Activated CD4-positive, alpha-beta T cell treated with anti-CD3 and anti-CD28 coated beads for 24 hours (primary cell): ENCODE measurements around the gene PTRHD1.
"Not testable (repeated sequence)": the region's sequence is repeated elsewhere in the genome, so short reads cannot be mapped to it uniquely, and the experiment has no call there.

Experiments used
- DNase-seq, 2 donors: peaks; one replicate each; pipeline ENCODE4 v3.0.0-alpha.2; 2020; ENCODE audit warnings: low read depth in 2 of 2

PTRHD1 gene, protein sequence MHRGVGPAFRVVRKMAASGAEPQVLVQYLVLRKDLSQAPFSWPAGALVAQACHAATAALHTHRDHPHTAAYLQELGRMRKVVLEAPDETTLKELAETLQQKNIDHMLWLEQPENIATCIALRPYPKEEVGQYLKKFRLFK

GRCh38 chr2:24792874-24793760 lies at the start of gene PTRHD1, which contains the start of gene CENPO:
Gene PTRHD1 (minus strand): TSS chr2:24793391. CDS start chr2:24793377, 14 bp downstream.
Gene CENPO (plus strand): TSS chr2:24793425. CDS start chr2:24793920, 495 bp downstream.
- peak; percentile 88 to 90 for DNase-seq

DNA sequence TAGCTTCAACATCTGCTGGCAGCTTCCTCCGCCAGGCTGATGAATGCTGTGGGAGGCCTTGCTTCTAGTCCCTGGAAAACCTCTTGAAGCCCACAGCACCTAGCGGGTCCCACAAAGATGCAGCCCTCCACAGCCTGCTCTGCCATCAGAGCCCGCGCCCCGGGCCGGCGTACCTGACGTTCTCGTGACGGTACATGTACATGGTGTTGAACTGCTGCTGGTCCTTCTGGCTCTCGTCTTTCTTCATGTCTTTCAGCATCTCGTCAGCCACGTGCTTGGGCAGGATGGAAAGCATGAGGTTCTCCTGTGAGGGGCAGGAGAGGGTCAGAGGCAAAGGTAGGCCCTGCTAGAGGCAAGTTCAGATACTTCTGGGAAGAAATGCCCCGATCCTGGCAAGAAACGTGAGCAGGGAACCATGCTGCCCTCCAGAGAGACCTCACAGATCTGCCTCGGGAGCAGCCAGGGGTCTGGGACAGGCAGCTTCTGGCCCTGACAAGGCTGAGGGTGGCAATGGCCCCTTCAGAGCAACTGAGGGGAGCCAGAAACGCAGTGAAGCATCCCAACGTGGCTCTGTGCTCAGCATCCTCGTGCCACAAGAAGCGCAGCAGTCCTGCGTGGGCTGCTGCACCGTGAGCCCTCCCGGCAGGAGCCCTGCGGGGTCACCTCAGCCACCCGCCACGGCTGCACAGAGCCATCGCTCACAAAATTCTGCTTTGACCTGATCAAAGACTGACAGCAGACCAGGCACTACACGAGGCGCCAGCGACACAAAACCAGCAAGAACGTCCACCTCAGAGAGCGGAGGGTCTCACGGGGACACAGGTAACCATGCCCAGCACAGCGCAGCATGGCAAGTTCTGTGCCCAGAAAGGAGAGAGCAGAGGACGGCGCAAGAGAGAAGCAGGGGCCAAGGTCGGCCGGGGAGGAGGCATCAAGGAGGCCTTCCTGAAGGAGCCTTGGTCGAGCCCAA lies 49.2 kb upstream of the PTRHD1 start:
- DNase-seq, result no peak

- no peak for DNase-seq
Measured at GRCh38 chr2:24840962-24841945, 48.1 kb upstream of the PTRHD1 start.

GRCh38 chr2:24840164-24840869 lies 47.1 kb upstream of the PTRHD1 start:
- no peak for DNase-seq

- DNase-seq, result no peak
Measured at GRCh38 chr2:24839729-24840128, 46.5 kb upstream of the PTRHD1 start.

DNA sequence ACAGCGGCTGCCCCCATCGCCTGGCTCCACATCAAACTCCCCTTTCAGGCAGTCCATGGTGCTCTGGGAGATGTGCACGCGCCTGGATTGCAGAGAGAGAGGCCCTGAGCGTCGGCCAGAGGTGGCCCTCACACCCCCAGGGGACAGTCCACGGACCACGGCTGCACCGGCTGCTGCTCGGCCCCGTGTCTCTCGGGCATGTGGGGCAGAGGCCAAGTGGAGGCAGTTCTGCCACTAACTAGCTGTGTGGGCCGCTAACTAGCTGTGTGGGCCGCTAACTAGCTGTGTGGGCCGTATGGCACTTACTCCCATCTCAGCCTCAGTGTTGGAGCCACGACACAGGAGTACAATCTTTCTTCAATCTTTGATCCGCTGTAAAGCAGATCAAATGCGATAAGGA lies 45.4 kb upstream of the PTRHD1 start:
- DNase-seq, result no peak

GRCh38 chr2:24837996-24838513 lies 44.9 kb upstream of the PTRHD1 start:
- no peak for DNase-seq

DNA sequence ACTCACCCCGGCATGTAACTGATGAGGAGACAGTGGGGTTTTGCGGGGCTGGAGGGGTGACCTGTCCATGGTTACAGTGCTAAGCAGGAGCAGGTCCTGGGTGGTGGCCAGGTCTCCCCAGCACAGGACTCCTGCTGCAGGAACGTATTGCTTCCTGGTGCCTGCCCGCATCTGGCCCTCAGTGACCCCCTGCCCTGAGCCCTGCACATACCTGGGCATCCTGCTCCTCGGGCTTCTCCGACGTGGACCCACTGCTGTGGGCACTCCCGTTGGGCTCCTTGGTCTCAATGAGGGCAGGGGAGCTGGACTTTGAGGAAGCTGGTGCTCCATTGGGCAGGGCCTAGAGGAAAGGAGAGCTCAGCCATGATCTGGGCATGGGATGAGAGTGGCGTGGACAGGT lies 43.5 kb upstream of the PTRHD1 start:
- no peak for DNase-seq

- DNase-seq, result no peak
Measured at GRCh38 chr2:24836206-24836605, 43.0 kb upstream of the PTRHD1 start.

DNA sequence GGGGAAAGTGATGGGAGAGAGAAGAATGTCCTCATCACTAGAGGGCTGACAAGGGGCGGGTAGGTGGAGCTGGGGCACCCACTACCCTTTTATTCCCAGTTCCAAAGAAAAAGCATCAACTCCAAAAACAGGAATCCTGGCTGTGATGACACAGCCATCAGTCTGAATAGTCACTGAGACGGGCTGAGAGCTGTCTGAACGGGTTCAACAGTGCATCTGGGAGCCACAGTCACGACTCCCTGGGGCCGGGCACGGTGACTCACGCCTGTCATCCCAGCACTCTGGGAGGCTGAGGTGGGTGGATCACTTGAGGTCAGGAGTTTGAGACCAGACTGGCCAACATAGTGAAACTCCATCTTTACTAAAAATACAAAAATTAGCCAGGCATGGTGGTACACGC lies 42.2 kb upstream of the PTRHD1 start:
- DNase-seq, result not testable (repeated sequence)

- DNase-seq, result no peak
Measured at GRCh38 chr2:24834733-24835395, 41.7 kb upstream of the PTRHD1 start.

- DNase-seq, result no peak
Measured at GRCh38 chr2:24833821-24834732, 40.9 kb upstream of the PTRHD1 start.

- no peak for DNase-seq
Measured at GRCh38 chr2:24832931-24833701, 39.9 kb upstream of the PTRHD1 start.

GRCh38 chr2:24832521-24832920 lies 39.3 kb upstream of the PTRHD1 start:
- DNase-seq, result no peak

DNA sequence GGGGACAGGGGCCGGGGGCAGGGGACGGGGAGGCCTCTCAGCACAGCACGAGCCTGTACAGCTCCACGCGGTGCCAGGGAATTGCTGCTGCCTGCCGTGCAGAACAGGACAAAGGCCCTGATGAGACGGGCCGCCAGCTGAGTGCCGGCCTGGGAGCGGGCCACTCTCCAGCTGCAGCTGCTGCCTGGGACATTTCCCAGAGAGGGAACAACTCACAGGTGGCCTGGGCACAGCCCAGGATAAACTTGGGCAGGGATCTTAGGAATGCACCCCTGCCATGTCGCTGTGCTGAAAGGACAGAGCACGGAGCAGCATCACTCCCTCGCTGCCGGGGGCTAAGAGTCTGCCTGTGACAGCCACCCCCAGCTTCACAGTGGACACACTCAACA lies 38.9 kb upstream of the PTRHD1 start:
- DNase-seq, result no peak

DNA sequence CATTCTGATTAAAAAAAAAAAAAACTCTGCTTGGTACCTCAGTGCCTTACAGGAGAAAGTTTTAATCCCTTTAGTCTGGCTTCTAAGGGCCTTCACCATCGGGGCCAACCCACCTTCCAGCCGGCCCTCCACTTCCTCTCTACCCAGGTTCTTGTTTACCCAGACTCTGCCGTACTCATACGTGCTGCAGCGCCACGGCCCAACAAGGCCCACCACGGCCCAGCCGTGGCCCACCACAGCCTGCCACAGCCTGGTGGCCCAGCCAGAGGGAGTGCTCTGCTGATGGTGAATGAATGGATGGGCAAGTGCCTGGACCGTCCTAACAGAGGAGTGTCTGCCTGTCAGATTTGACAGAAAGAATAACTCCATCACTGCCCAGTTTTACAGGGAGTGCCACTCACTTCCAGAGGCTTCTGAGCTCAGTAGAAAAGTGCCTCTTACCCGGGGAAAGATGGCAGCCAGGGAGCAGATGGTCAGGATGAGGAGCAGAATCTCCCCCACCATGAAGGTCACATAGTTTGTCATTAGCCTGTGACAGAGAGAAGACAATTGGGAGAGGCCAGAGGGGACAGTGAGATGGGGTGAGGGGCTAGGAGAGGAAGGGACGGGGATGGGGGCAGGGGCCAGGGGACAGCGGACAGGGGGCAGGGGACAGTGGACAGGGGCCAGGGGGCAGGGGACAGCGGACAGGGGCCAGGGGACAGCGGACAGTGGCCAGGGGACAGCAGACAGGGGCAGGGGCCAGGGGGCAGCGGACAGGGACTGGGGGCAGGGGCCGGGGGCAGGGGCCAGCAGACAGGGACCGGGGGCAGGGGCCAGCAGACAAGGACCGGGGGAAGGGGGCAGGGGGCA lies 38.3 kb upstream of the PTRHD1 start:
- DNase-seq, result no peak

- DNase-seq, result no peak
Measured at GRCh38 chr2:24830786-24831185, 37.6 kb upstream of the PTRHD1 start.
